NCI-H510A treated with DMSO at 0.1 percent for 48 hours (cell line): Measurements from ENCODE around the gene CASK.
"Not testable (repeated sequence)": the region's sequence is repeated elsewhere in the genome, so short reads cannot be mapped to it uniquely, and the experiment has no call there.

ENCODE experiments used
- DNase-seq: peaks from one replicate; lab custom pipeline; 2025; lab: John Stamatoyannopoulos, UW

Gene CASK

GRCh38 chrX:41732260-41732659, 191.1 kb downstream of the CASK start:
- no peak for DNase-seq

DNA sequence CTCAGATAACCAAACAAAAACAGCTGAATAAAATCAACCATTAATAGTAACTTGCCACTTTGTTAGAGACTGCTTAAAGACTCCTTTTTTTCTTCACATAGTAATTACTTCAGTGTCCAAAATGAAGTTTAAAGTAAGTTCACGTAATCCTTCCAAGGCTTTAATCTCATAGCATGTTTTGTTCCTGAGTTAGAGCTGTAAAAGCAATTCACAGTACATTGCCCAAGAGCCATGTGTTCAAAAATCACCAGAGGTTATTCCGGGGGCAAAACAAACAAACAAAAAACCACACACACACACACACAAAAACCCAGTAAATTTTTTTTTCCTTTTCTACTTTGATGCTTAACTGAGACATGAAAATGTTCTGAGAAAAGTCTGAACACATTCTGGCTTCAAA, 193.3 kb downstream of the CASK start:
- DNase-seq, result no peak

- no peak for DNase-seq
Measured at GRCh38 chrX:41728125-41728524, 195.2 kb downstream of the CASK start.

GRCh38 chrX:41723826-41724225, 199.5 kb downstream of the CASK start, which contains the start of gene GPR82:
GPR82 (plus strand) TSS chrX:41724181; CDS start chrX:41727027, 2,846 bp downstream.
- no peak for DNase-seq

DNA sequence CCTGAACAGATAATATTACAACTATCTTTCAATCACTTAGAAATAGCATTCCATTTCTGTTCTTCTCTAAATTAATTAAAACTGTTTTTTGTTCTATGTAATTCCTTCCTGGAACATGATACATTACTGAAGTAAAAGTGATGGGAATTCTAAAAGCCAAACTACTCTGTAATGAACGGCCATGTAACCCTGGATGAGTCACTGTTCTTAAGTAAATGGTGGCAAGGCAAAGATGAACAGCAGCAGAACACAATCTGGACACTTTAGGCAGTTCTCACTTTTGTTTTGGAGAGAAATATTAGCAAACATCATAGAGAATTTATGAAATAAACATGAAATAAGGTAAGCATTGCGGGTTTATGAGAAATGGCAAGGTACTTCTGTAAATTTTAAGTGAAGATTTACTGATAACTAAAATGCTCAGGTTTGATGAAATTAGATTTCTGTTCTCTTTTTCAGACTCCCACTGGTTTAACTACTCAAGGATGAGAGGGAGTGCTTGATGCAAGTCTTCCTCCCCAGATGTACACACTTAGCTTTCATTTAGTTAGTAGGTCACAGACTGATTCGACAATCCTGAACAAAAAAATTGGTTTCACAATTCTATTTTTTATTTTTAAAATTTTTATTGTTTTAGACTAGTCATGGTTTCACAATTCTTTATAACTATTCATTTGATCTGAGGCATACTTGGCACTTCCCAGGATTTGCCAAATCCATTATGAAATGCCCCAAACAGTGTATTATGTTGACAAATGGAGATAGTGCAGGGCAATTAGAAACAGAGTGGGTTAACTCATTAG, 200.3 kb downstream of the CASK start:
- no peak for DNase-seq

DNA sequence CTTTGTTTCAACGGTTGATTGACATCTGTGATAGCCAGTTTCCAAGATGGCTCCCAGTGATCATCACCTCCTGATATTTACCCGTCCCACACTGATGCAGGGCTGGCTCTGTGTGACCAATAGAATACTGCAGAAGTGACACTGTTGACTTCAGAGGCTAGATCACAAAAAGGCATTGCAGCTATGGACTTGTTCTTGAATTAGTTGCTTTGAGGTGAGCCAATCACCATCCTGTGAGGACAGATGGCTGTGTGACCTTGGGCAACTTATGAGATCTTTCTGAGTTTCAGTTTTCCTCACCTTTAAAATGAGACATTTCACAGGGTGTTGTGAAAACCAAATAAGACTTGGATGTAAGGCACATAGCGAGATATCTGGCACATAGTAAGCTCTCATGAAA, 201.1 kb downstream of the CASK start:
- no peak for DNase-seq

DNA sequence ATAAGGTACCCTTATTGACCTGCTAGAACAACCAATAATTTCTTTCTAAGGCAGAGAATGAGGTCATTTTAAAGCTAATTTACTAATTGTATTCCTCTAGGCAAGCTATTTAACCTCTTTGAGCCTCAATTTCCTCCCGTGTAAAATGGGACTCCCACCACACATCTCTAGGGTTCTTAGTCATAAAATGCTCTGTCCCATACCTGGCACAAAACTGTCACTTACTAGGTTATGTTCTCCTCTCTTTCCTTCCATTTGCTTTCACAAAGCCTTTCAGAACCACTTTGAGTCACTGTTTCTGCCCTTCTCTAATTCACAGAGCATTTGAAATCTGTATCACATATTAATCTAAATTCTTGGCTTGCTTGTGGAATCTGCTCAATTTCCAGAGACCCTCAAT, 201.8 kb downstream of the CASK start:
- no peak for DNase-seq

- no peak for DNase-seq
Measured at GRCh38 chrX:41720125-41720779, 203.1 kb downstream of the CASK start.

GRCh38 chrX:41719610-41720009, 203.7 kb downstream of the CASK start:
- not testable (repeated sequence) for DNase-seq

- DNase-seq, result no peak
Measured at GRCh38 chrX:41718481-41719235, 204.7 kb downstream of the CASK start.

DNA sequence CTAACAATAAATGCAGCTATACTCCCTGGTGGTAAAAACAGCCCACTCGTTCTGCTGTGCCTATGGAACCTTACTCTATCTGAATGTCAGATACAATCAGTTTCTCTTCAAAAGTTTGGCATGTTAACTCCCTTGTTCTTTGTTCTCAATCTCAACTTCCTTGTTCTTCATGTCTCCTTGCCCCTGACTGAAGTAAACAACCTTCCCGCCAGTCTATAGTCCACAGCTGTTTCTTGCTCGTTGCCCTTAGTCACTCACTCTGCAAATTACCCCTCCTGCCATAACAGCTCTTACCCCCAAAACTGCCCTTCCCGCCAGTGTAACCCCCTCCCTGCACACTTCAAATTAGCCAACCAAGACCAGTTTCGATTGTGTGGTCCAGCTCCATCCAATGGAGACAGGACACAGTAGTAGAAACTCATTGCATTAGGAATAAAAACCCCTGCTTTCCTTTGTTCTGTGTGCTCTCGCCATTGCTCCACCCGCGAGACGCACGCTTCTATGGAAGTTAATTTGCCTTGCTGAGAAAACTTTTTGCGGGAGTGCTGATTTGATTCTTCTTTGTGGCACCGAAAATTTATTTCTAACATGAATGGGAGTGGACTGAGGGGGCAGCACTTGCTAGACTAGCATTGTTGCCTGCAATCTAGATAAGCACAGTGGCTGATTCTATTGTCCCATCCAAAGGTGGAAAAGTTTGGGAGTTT, 206.4 kb downstream of the CASK start:
- no peak for DNase-seq

GRCh38 chrX:41716222-41716621, 207.1 kb downstream of the CASK start:
- DNase-seq, result no peak

GRCh38 chrX:41711021-41711667, 212.2 kb downstream of the CASK start:
- no peak for DNase-seq

DNA sequence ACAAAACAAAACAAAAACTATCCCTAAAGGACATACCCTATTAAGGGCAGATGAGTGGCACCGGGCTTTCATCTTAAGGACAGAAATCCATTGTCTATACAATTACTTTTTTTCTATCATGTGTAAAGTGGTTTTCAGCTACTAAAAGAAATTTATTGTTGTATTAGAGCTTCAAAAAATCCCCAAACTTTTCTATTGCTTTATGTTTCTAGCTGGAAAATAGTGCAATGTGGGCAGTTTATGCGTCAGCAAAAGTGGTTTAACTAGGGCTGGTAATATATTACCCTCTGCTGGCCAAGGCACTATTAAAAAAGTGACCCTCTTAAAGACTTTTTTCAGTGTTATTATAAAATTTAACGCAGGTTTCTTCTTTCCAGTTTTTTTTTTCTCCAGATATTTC, 214.9 kb downstream of the CASK start:
- no peak for DNase-seq

- no peak for DNase-seq
Measured at GRCh38 chrX:41707218-41707617, 216.1 kb downstream of the CASK start.

DNA sequence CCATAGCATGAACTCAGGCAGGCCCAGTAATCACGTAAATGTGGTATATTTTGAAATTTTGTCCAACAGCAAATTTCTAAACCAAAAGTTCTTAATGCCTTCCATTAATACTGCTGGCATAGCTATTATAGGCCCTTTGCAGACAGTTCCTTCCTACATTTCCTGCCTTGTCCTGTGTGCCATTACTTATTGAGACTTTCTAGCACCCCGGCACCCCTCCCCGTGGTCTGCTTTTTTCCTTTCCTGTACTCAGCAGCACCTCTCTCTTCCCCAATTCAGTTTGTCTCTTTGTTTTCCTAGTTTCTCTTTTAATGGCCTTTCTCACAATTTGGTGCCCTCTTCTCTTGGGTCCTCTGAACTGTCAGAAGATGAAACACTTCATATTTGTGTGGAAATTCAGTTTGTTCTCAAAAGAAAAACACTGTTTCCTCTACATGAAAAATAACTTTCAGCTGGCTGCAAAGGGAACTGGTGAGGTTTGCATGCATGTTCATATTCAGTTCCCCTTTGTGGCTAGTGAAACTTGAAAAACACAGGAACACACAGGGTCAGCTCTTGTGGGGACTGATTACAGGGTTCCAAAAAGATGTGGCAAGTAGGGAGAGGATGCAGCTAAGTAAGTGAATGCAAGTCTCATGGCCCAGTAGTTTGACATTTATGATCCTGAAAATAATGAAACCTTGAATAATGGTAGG, 217.5 kb downstream of the CASK start:
- no peak for DNase-seq

DNA sequence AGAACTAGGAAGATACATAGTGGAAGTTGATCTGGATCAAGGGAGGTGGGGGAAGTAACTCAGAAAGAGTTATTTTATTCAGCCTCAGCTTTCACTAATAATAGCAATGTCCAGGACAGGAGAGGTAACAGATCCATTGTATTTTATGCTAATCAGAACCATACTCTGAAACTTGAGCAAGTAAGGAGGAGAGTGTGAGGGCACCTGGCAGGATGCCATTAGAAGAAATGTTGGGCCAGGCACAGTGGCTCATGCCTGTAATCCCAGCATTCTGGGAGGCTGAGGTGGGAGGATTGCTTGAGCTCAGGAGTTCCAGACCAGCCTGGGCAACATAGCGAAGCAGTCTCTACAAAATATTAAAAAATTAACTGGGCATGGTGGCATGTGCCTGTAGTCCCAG, 218.3 kb downstream of the CASK start:
- no peak for DNase-seq

GRCh38 chrX:41703574-41704029, 219.8 kb downstream of the CASK start:
- DNase-seq, result no peak

- DNase-seq, result no peak
Measured at GRCh38 chrX:41695426-41695825, 227.9 kb downstream of the CASK start.

- DNase-seq, result no peak
Measured at GRCh38 chrX:41693024-41693423, 230.3 kb downstream of the CASK start.

DNA sequence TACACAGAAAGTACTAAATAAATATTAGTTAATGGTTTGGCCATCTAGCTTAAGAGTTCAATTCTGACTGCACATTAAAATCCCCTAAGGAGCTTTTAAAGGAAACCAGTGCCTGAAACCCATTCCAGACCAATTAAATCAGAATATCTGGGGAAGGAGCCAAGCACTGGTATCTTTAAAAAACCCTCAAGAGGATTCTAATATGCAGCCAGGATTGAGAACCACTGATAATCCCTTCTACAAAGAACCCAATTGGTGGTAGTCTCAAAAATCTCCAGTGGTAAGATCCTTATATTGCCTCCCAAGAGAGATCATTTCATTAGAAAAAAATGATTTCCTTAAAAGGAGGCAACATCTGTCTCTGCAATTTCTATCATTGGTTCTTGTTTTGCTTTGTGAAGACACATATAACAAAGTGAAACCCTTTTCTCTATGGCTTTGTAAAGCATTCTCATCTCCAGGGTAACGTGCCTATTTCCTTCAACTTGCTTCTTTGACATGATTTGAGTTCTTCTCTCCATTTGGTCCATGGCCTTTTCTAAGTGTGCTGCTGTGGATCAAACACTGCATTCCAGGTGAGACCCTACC, 231.1 kb downstream of the CASK start:
- no peak for DNase-seq
